GM18861 (cell line): ENCODE measurements around the gene DSC1.

Experiments
- ATAC-seq: cut with Tn5 transposase; IDR thresholded peaks from one replicate; pipeline ENCODE4 v1.9.1; 2021; ENCODE audit not compliant: unreplicated experiment

DSC1 gene

GRCh38 chr18:31112804-31113203, 49.9 kb downstream of the DSC1 start:
- ATAC-seq = no peak

- no peak for ATAC-seq
Measured at GRCh38 chr18:31105733-31106132, 56.9 kb downstream of the DSC1 start.

GRCh38 chr18:31104444-31104843, 58.2 kb downstream of the DSC1 start:
- no peak for ATAC-seq

- no peak for ATAC-seq
Measured at GRCh38 chr18:31103423-31103822, 59.2 kb downstream of the DSC1 start.

GRCh38 chr18:31102941-31103340, 59.7 kb downstream of the DSC1 start:
- no peak for ATAC-seq

GRCh38 chr18:31102025-31102684, 60.5 kb downstream of the DSC1 start, which contains the start of gene DSC2:
TSS of gene DSC2 (minus strand) at chr18:31102421. CDS start at chr18:31101971, 450 bp downstream.
- ATAC-seq = no peak

- ATAC-seq = no peak
Measured at GRCh38 chr18:31101183-31102024, 61.3 kb downstream of the DSC1 start.

- no peak for ATAC-seq
Measured at GRCh38 chr18:31100436-31101182, 62.0 kb downstream of the DSC1 start.

- ATAC-seq = no peak
Measured at GRCh38 chr18:31099450-31100230, 63.0 kb downstream of the DSC1 start.

- ATAC-seq = no peak
Measured at GRCh38 chr18:31098878-31099277, 63.8 kb downstream of the DSC1 start.

- ATAC-seq = no peak
Measured at GRCh38 chr18:31097666-31098065, 65.0 kb downstream of the DSC1 start.

GRCh38 chr18:31093880-31094279, 68.8 kb downstream of the DSC1 start:
- ATAC-seq = no peak

- no peak for ATAC-seq
Measured at GRCh38 chr18:31093294-31093693, 69.4 kb downstream of the DSC1 start.

GRCh38 chr18:31091350-31091749, 71.3 kb downstream of the DSC1 start:
- no peak for ATAC-seq

- ATAC-seq = no peak
Measured at GRCh38 chr18:31088532-31088931, 74.1 kb downstream of the DSC1 start.

GRCh38 chr18:31079973-31080372, 82.7 kb downstream of the DSC1 start:
- ATAC-seq = no peak
